ENCODE data around the gene ARSI.

Gene ARSI

DNA sequence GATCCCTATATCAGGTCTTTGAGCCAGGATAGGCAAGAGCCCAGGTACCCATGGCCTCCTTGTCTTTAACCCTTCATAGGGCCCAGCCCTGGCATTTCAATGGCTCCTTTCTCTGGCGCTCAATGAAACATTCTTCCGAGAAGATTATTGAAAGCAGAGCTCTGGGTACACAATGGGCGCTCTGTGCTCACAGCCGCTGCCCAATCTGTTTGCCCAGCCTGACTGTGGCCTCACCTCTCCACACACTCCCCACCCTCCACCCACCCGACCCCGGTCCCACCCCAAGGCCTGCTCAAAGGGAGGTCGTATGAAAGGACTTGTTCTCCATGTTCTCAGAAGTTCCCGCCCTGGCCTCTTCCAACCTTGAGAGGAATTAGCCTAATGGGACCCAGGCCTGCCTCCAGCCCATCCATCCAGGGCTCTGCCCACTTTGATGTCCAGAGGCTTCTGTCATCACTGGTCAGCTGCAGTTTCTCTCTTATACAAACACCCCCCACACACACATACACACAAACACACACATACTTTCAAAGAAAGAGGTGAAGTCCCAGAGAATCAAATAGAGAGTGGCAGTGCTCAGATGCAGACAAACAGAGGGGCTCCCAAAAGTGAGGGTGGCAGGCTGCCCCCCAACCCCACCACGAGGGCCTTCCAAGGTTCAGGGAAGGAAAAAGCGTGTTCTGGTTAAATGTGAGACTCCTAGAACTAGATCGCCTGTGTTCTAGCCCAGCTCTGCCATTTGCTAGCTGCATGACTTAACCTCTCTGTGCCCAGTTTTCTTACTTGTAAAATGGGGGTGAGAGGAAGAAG, 5.1 kb upstream of the ARSI start:
- DNase-seq (ENCODE audit: low spot score), result no peak

DNA sequence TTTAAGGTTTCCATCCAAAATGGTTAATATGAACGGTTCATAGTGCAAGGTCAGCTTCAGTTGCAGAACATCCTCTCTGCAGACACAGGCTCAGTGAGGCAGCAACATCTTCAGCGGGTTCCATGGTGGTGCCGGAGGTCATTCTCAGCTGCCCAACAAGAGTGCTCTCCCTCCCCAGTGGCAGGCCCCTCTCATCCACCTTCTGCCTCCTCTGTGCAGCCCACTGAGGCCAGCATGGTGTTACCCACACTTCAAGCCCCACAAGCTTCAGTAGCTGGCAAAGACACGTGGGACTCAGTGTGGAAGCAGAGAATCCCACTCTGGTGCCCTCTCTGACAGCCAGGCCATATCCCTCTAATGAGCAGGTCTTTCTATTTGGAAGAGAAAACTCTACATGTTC, 4.1 kb upstream of the ARSI start:
- DNase-seq (ENCODE audit: low spot score), result no peak

DNA sequence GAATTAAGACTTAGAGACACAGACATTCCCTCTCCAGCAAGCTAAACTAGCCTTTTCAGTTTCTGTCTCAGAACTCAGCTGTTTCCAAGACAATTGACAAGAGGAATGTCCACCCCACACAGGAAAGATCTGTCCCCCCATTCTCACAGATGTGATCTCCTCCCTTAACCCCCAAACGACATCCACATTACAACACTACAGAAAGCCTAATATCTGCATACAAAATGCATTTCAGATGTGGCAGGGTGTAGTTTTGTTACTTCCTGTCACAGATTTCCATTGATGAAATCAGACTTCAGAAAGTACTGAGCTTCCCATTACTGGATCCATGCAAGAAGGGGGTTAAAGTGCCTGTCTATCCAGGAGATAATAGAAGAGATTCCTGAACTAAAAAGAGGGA, 2.9 kb upstream of the ARSI start:
- no peak for DNase-seq (ENCODE audit: low spot score)

DNA sequence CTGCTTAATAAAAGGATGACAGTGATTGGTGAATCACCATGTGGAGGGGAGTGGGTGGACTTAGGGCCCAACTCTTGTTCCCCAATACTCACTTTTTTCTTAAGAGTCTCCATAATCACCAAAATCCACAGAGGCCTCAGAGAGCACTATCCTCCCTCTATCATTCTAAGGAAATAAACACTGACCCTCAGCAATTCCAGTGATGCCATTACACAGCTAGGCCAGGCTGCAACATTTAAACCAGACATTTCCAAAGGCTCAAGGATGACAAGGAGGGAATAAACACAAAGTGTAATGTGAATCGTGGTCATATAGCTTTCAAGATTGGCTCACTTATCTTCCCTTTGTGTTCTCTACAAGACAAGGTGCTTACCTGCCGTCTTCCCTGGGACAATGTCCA, 2.4 kb upstream of the ARSI start:
- no peak for DNase-seq (ENCODE audit: low spot score)

DNA sequence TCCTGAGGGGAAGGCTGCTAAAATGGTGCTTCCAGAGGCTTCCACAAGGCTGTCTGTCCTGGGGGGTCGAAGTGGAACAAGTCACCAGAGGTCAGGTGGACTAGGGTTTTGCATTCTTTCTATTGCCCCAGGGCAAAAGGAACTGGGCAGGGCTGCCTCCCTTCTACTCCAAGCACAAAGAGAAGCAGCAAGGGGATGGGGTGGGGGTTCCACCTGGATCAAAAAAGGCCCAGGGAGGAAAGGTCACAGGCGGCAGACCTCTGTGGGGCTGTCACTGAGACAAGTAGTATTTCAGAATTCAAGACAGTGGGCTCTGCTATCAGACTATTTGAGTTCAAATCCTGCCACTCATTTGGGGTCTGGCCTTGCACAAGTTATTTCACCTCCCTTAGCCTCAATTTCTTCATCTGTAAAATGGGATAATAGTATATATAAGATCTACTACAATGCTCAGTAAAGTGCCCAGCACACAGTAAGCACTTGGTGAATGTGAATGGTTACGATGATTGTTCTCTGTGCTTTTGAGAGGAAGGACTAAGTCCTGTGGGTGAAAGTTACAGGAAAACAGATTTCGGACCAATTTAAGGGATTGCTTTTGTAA, 1.9 kb upstream of the ARSI start:
- no peak for DNase-seq (ENCODE audit: low spot score)

DNA sequence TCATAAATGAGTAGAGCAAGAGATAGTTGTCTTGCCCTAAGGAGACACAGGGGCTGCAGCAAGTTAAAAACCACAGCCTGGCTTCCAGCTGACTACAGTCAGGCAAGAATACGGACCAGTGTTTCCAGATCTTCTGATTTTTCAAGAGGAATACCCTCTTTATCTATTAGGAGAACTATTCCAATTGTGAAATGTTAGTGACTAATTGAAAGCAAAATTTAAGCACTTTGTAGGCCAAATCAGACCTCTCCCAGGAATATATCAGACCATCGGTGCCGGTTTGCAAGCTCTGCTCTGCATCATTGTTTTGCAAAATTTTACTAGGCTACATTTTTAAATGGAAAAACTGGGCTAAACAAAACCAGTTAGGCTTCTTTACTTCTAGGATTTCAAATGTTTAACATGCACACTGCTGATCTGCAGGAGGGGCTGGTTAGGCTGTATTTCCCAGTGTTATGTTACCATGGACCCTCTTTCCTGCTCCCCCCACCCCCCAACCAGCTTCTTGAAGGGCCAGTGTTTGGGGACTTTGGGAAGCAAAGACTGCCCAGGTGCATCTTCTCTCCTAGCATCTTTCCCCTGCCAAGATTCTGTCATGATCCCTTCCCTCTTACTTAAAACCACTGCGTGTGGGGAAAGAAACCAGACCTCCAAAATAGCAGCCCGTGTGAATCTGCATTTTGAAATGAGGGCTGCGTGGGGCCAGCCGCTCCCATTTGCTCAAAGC, 1.1 kb upstream of the ARSI start:
- DNase-seq (ENCODE audit: low spot score), result no peak

DNA sequence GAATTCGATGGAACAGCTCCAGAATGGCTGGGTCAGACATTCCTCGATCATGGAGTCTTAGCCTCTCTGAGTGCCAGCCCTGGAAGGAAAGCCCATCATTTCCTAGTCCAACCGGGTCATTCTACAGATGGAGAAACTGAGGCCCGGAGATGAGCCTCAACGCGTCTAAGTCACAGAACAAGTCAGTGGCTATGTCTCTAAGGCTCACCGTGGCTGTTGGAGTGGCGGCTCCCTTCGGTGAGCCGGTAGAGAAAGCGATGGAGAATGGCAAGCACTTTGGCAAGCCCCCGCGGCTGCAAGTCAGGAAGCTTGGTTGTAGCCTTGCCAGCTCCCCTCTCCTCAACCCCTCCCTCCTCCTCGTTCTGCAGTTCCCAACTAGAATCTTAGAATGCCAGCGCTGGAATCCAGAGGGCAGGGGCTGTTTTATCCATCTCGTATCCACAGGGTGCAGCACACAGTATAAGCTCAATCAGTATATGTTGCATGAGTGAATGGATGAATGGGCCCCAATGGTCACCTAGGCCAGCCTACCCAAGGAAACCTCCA, 438 bp upstream of the ARSI start:
- DNase-seq (ENCODE audit: low spot score), result no peak

DNA sequence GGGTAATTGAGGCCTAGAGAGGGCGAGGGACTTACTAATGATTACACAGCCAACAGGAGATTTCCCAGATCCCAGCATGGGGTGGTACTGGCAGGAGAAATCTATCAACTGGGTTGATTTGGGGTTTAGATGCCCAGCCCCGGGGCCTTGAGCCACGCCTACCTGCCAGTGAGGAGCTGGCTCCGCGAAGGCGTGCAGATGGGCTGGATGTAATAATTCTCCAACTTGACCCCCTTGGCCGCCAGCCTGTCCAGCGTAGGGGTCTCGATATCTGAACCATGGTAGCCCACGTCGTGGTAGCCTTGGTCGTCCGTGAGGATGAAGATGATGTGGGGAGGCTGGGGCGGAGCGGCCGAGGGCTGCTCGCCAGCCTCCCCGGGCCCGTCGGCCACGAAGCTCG, 804 bp downstream of the ARSI start:
- DNase-seq (ENCODE audit: low spot score), result no peak

DNA sequence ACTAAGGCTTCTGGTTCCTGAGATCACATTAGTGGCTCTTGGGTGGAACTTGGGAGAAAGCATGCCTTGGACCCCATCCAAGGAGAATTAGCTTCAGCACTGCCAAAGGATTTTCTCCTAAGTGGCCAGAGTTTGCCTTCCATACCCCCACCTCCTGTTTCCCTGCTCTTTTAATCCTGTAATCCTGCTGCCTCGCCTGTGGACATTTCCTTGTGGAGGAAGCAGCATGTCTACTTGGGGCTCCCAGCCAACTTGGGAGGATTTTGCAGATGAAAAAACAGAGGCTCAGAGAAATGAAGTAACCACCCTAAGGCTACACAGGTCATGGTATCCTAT, 1.6 kb downstream of the ARSI start:
- no peak for DNase-seq (ENCODE audit: low spot score)

DNA sequence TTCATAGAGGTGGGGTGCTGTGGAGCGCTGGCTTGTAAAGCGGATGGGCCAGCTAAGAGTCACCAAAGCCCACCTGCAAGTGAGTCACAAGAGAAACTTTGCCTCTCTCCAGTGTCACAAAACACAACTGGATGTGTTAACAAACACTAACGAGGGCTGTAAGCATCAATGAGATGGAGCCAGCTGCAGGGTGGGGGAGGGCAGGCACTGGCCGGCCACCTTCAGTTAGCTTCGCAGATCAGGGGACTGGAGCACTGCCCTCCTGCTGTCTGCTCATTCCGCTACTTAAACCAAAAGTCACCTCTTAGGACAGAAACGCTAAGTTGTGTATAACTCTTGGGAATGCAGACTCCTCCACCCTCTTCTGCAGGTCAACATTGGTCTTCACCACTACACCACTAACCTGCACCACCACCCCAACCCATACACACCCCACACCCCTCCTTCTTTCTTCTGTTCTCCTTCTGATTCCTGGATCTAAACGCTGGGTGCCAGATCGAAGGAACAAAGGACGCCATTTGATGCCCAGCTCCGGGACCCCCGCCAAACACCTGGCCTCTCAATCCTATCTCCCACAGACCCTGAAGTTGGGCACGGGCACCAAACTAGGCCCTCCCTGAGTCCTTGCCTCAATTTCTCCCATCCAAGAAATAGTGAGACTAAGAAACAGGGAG, 2.1 kb downstream of the ARSI start:
- DNase-seq (ENCODE audit: low spot score), result no peak

DNA sequence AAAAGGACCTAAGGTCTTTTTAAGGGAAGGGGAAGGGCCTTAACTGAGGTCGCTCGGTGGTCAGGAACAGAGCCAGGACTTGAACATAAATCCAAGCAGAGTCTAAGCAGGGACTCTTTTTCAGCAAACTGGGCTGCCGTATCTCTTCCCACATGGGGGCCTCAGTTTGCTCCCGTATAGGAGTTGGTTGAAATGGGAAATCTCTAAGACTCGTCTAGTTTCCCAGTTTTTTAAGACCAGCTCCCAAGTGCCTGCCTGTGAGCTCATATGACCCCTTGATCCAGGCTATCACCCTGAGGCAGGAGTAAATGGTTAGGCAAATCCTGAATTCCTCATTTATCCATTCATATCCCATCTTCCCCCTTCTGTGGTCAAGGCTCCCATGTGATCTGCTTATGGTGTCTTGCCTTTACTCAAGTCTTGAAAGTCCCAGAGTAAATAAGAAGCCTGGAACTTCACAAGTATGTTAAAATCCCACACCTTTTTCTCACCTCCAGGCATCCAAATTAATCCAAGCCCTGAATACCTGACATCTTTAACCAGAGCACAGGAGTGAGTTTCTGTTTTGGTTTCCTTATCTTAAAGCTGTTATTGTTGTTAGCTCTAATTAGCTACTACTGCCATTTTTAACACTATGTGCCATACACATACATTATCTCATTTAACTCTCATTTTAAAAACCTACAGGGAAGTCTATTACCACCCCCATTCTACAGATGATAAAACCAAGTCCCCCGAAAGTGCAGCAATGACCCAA, 3.0 kb downstream of the ARSI start:
- DNase-seq (ENCODE audit: low spot score), result no peak

DNA sequence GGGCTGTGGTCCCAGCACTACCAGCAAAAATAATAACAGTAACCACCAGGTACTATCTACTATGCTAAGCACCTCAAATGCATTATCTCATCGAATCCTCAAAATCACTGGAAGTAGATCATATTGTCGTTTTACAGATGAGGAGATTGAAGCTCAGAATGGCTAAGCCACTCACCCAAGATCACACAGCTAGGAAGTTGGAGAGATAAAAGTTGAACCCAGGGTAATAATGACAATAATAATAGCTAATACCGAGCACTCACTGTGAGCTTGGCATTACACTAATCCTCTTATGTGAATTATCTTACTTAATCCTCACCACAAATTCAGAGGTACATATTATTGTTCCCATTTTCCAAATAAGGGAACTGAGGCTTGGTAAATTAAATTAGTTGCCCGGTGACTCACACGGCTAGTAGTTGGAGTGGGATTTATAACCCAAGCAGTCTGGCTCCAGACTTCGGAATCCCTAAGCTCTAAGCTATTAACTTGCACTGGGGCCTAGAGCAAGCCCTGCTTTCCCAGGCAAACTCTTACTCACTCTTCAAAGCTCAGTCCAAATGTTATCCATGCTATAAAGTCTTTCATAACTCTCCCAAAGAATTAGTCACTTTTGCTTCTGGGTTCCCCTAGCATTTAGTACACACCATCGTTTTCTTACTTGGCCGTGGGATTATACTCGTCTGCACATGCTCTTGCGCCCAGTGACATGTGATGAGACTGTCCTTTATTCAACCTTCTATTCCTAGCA, 3.8 kb downstream of the ARSI start:
- no peak for DNase-seq (ENCODE audit: low spot score)

DNA sequence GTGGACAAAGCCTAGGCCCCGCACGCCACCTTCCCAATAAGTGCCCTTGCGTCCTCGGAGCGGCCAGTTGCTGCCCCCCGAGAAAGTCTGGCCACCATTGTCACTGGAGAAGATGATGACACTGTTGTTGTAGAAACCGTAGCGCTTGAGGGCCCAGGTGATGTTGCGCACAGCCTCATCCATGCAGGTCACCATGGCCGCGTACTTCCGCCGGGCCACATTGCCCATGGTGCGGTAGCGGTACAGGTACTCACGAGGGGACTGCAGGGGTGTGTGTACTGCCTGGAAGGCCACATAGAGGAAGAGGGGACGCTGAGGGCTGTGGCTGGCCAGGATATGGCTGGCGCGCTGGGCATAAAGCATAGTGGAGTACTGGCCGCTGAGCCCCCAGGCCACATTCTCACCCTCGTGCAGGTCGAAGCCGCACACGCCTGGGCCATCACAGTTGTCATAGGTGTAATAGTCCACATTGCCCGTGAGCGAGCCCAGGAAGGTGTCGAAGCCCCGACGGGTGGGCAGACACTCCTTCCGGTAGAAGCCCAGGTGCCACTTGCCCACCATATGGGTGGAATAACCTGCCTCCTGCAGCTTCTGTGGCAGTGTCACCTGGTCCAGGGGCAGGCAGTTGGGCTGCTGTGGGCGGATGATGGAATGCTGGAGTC, 4.6 kb downstream of the ARSI start:
- DNase-seq (ENCODE audit: low spot score), result no peak

DNA sequence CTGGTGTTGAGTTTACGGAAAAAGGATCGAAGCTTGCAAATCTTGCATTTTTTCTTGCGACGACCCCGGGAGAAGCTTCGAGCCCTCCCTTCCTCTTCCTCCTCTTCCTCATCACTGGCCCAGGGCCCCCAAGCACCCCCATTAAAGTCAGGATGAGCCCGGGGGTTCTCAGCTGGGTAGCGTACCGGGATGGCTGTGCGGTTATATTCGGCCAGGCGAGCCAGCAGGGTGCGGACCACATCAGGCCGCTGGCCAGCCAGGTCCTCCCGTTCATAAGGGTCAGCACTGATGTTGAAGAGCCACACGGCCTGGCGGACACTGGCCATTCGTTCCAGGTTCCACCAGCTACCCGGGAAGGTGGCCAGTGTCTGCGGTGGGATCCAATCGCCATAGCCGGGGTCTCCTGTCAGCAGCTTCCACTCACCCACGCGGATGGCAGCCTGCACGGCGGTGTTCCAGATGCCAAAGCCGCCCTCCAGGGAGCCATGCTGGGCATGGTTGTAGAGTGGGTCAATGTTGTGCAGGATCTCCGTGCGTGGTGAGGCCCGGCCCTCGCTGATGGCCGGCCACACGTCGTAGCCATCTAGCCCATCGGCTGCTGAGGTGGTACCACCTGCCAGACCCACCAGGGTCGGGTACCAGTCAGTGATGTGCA, 5.3 kb downstream of the ARSI start:
- DNase-seq (ENCODE audit: low spot score), result no peak

DNA sequence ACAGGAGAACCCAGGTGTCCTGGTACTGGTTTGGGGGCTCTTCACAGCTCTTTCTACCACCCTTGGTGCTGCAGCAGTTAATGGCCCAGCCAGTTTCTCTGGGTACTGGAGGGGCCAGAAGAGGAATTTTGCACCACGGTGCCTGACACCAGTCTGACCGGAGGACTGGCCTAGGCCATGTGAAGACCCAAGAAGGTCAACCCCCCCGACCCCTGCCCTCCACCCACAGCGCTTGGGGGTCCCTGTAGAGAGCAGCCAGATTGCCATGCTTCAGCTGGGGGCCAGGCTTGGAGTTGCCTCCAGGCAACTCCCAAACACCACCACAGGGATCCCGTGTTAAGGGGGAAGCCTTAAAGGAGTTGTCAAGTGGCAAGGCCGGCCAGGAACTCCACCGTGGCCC, 6.2 kb downstream of the ARSI start:
- DNase-seq (ENCODE audit: low spot score), result no peak

DNA sequence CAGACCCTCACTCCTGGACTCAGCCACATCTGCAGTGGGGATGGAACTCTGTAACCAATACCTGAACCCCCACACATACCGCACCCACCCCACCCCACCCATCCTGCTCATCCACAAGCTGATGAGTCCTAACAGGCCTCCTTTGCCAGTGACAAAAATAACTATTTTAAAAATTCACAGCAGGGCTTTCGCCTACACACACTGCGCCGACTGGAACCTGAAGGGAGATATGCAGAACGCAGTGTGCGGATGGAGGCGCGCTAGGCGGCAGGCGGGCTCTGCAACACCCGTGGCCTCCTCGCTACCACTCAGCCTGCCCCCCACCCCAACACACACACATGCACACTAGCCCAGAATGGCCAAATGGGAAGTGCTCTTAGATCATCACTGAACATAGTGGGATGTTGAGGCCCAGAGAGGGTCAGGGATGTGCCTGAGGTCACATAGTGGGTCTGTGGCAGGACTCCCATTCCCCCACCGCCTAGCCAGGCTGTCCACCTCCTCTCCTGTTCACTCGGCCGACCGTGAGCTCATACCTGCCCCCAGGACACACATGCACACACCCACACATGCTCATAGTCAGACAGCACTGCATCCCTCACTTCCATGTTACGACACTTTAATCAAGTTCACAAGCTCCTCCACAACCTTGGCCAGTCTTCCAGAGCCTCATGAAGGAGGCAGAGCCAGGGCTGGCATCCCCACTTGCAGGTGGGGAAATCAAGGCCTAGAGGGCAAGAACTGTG, 6.8 kb downstream of the ARSI start:
- DNase-seq (ENCODE audit: low spot score), result no peak

DNA sequence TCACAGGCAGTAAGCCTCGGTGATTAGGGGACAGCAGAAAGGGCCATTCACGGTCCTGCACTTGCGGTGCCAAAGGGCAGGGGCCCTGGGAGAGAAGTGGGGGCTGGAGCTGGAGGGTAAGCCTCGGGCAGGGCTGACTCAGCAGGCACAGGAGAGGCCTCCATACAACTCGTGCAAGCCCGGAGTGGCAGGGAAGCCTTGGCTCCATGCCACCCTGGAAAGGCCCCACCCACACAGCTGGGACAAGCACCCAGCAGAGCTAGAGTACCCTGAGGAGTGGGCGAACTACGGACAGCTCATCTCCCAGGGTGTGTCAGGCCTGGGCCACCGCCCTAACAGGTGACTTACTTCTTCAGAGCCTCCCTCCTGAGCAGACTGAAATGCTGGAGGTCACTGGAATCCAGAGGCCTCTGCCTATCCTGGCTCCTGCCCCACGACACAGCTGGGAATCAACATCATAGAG, 7.5 kb downstream of the ARSI start:
- DNase-seq (ENCODE audit: low spot score), result no peak

DNA sequence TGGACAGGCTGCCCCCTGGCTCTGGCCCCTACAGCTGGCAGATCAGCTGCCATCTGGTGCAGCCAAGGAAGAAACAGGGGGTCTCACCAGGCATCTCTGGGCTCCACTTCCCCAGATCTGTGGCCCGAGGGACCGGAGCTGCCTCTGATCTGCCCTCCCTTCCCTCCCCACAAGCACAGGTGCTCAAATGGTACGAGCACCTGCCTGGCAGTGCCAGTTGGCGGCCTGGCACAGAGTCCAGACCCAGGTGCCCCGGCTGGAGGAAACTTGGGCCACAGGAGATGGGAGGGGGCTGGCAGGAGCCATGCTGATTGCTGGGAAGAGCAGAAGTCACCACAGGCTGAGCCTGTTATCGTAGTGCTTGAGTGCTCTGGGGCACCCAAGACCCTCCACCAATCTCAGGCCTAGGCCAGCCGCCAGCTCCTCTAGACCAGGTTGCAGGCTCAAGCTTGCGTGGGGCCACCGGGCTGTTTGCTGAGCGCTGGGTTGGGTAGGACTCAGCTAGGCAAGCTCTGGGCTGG, 8.1 kb downstream of the ARSI start:
- DNase-seq (ENCODE audit: low spot score), result no peak

Measured in kidney capillary endothelial cell (primary cell).